DND-41 (cell line): Measurements from ENCODE around the gene MYBBP1A.

Source experiments
- CTCF ChIP-seq: IDR thresholded peaks from 2 replicates; pipeline ENCODE4 v1.5.1; 2012; ENCODE audit warnings: borderline replicate concordance, low read length, moderate library complexity, mild to moderate bottlenecking; ENCODE audit not compliant: poor library complexity, severe bottlenecking; ENCODE audit errors: extremely low read depth
- EZH2 ChIP-seq: IDR thresholded peaks from 3 replicates; pipeline ENCODE4 v1.6.1; 2012; ENCODE audit warnings: borderline replicate concordance, low read depth, mild to moderate bottlenecking, moderate library complexity, low read length, inconsistent platforms; ENCODE audit not compliant: severe bottlenecking

DNA sequence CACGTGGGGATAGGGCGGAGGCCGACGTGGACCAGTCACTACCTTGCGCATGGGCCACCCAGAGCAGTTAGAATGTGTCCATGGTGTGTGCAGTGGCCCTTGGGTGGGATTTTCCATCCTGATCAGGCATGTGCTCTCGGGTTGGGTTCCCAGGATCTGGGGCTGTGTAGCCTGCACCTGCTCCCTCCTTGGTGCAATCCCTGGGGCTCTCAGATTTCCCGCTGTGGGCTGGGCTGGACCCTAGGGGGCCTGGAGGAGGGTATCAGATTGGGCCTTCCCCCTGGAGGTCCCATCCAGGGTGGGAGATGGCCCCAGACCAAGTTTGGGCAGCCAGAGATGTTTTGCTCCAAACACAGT lies 30.4 kb upstream of the MYBBP1A start:
- TF ChIP-seq CTCF, result no peak
- TF ChIP-seq EZH2, result no peak
